Muscle layer of colon (tissue), 2 donors: ENCODE results near the gene TRUB2.
"Not testable (repeated sequence)": the region's sequence is repeated elsewhere in the genome, so short reads cannot be mapped to it uniquely, and the experiment has no call there.

ENCODE experiments used
- H3K27ac ChIP-seq: one replicate; pipeline ENCODE4 v1.7.0; 2013; ENCODE audit warnings: low read depth, mild to moderate bottlenecking, low read length, moderate library complexity
- H3K27me3 ChIP-seq, 2 donors: one replicate each; pipeline ENCODE4 v1.7.0; 2013; ENCODE audit warnings: low read length in 2 of 2, mild to moderate bottlenecking in 2 of 2; ENCODE audit not compliant: insufficient read depth in 2 of 2, control insufficient read depth in 1 of 2
- H3K36me3 ChIP-seq: one replicate; pipeline ENCODE4 v1.7.0; 2013; ENCODE audit warnings: mild to moderate bottlenecking, low read length; ENCODE audit not compliant: insufficient read depth
- H3K4me1 ChIP-seq: one replicate; pipeline ENCODE4 v1.7.0; 2013; ENCODE audit warnings: mild to moderate bottlenecking, low read length; ENCODE audit not compliant: insufficient read depth
- H3K4me3 ChIP-seq, 2 donors: one replicate each; pipeline ENCODE4 v1.7.0; 2013; ENCODE audit warnings: low read length in 2 of 2, low read depth in 1 of 2, mild to moderate bottlenecking in 1 of 2, moderate library complexity in 1 of 2
- H3K9ac ChIP-seq: one replicate; pipeline ENCODE4 v1.7.0; 2013; ENCODE audit warnings: low read length
- H3K9me3 ChIP-seq: one replicate; pipeline ENCODE4 v1.7.0; 2013; ENCODE audit warnings: mild to moderate bottlenecking, low read length
- donor health status: abdominal sarcoma.
- donor health status: Adenocarcinoma of cecum.

TRUB2 gene

GRCh38 chr9:128339761-128340690 lies 17.8 kb upstream of the TRUB2 start, which contains the start of gene SLC27A4:
TSS of gene SLC27A4 (plus strand) at chr9:128340527. CDS start at chr9:128343133, 2,606 bp downstream.
- H3K27ac ChIP-seq: peak within 1 kb of the TSS; percentile 59
- no peaks in the 10 kb centered on the region for H3K9me3 ChIP-seq

GRCh38 chr9:128338852-128339614 lies 16.8 kb upstream of the TRUB2 start:
- H3K27me3 ChIP-seq, H3K9ac ChIP-seq, H3K27ac ChIP-seq, H3K9me3 ChIP-seq, H3K4me1 ChIP-seq, H3K4me3 ChIP-seq: not testable (repeated sequence)
- peaks cover 14% of the 10 kb centered on the region for H3K36me3 ChIP-seq

More at GRCh38 chr9:128339761-128340690, 17.8 kb upstream of the TRUB2 start, which contains the start of gene SLC27A4:
- Histone ChIP-seq H3K9ac (peak within 1 kb of the TSS; percentile 53), H3K4me3 (peak within 1 kb of the TSS; percentile 68 to 72), H3K4me1 (peaks cover 6% of the 10 kb centered on the region), H3K27me3 (no peaks in the 10 kb centered on the region), H3K36me3 (peaks cover 24% of the 10 kb centered on the region)

GRCh38 chr9:128337936-128338335 lies 15.7 kb upstream of the TRUB2 start:
- Histone ChIP-seq H3K36me3 (peaks cover 3% of the 10 kb centered on the region), H3K9ac (no peak overlapping the region), H3K4me3 (no peak overlapping the region), H3K9me3 (no peaks in the 10 kb centered on the region), H3K27me3 (no peaks in the 10 kb centered on the region), H3K27ac (no peak overlapping the region), H3K4me1 (peaks cover 6% of the 10 kb centered on the region)

GRCh38 chr9:128335914-128336313 lies 13.7 kb upstream of the TRUB2 start:
- no peak overlapping the region for H3K27ac ChIP-seq
- H3K9me3 ChIP-seq: no peaks in the 10 kb centered on the region
- H3K36me3 ChIP-seq: peaks cover 4% of the 10 kb centered on the region
- H3K27me3 ChIP-seq: no peaks in the 10 kb centered on the region
- no peak overlapping the region for H3K4me3 ChIP-seq
- H3K9ac ChIP-seq: no peak overlapping the region
- no peaks in the 10 kb centered on the region for H3K4me1 ChIP-seq

GRCh38 chr9:128335161-128335560 lies 12.9 kb upstream of the TRUB2 start:
- Histone ChIP-seq H3K9ac (no peak overlapping the region), H3K36me3 (peaks cover 4% of the 10 kb centered on the region), H3K4me3 (no peak overlapping the region), H3K27me3 (no peaks in the 10 kb centered on the region), H3K27ac (no peak overlapping the region), H3K9me3 (no peaks in the 10 kb centered on the region), H3K4me1 (no peaks in the 10 kb centered on the region)

GRCh38 chr9:128333451-128333869 lies 11.2 kb upstream of the TRUB2 start:
- Histone ChIP-seq H3K27ac (no peak overlapping the region), H3K4me1 (no peaks in the 10 kb centered on the region), H3K9me3 (no peaks in the 10 kb centered on the region), H3K4me3 (no peak overlapping the region), H3K9ac (no peak overlapping the region), H3K27me3 (no peaks in the 10 kb centered on the region), H3K36me3 (peaks cover 10% of the 10 kb centered on the region)

GRCh38 chr9:128325629-128326028 lies 3.4 kb upstream of the TRUB2 start:
- H3K9me3 ChIP-seq: no peaks in the 10 kb centered on the region
- no peaks in the 10 kb centered on the region for H3K27me3 ChIP-seq
- no peak overlapping the region for H3K9ac ChIP-seq
- H3K4me3 ChIP-seq: no peak overlapping the region
- no peak overlapping the region for H3K27ac ChIP-seq
- H3K4me1 ChIP-seq: peaks cover 15% of the 10 kb centered on the region
- peaks cover 28% of the 10 kb centered on the region for H3K36me3 ChIP-seq

- H3K9ac ChIP-seq: no peak overlapping the region
Measured at GRCh38 chr9:128324401-128324800, 2.2 kb upstream of the TRUB2 start.

GRCh38 chr9:128323791-128324190 lies 1.5 kb upstream of the TRUB2 start:
- no peaks in the 10 kb centered on the region for H3K9me3 ChIP-seq
- H3K9ac ChIP-seq: peak overlapping the region; percentile 89
- H3K4me1 ChIP-seq: peaks cover 15% of the 10 kb centered on the region
- peaks cover 25% of the 10 kb centered on the region for H3K36me3 ChIP-seq
- peak overlapping the region; percentile 99 for H3K4me3 ChIP-seq
- no peaks in the 10 kb centered on the region for H3K27me3 ChIP-seq
- no peak overlapping the region for H3K27ac ChIP-seq

More at GRCh38 chr9:128324401-128324800, 2.2 kb upstream of the TRUB2 start:
- H3K36me3 ChIP-seq: peaks cover 28% of the 10 kb centered on the region
- no peak overlapping the region for H3K27ac ChIP-seq
- H3K4me1 ChIP-seq: peaks cover 15% of the 10 kb centered on the region
- no peaks in the 10 kb centered on the region for H3K9me3 ChIP-seq
- H3K27me3 ChIP-seq: no peaks in the 10 kb centered on the region
- H3K4me3 ChIP-seq: no peak overlapping the region

GRCh38 chr9:128323212-128323730 lies 1.0 kb upstream of the TRUB2 start:
- Histone ChIP-seq H3K9me3 (no peaks in the 10 kb centered on the region), H3K27ac (peak overlapping the region; percentile 93), H3K9ac (peak overlapping the region; percentile 89), H3K36me3 (peaks cover 20% of the 10 kb centered on the region), H3K27me3 (no peaks in the 10 kb centered on the region), H3K4me1 (peaks cover 15% of the 10 kb centered on the region), H3K4me3 (peak overlapping the region; percentile 99)

- Histone ChIP-seq H3K4me3 (peak overlapping the region; percentile 99), H3K36me3 (peaks cover 23% of the 10 kb centered on the region), H3K9me3 (no peaks in the 10 kb centered on the region), H3K27me3 (no peaks in the 10 kb centered on the region), H3K4me1 (peaks cover 15% of the 10 kb centered on the region), H3K27ac (peak overlapping the region; percentile 93), H3K9ac (peak overlapping the region; percentile 89)
Measured at GRCh38 chr9:128321879-128322403, 306 bp downstream of the TRUB2 start.
